Fibroblast of upper back skin (primary cell): Measurements from ENCODE around the gene TRAPPC14.

Experiments
- DNase-seq: peaks from one replicate; pipeline ENCODE4 v3.0.0-alpha.2; 2013

TRAPPC14 gene

DNA sequence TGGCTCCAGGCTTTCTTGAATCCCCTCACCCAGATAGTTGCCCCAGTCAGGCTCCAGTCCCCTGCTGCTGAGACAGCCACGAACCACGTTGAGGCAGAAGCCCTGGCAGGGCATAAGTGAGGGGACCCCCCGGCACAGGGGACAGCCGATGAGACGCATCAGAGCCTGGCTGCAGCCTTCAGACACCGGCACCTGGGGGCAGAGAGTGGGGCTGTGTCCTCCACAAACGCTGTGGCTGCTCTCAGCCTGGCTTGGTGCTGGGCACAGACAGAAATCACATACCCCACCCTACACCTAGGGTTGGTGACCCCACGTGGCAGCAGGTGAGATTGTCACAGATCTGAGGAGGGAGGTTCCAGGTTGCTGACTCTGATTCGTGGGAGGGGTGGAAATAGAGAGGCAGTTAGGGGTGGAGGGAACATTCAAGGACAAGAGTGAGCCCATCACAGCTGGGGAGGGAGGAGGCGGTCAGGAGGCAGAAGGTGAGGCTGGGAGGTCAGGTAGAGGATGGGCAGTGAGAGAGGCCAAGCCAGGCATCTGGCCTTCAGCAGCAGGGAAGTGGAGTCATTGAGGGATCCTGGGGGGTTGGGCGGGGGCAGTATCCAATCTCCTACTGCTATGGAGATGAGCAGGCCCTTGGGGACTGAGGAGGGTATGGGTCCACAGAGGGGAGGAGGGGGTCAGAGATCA is 15.4 kb upstream of the TRAPPC14 start:
- no peak for DNase-seq

DNA sequence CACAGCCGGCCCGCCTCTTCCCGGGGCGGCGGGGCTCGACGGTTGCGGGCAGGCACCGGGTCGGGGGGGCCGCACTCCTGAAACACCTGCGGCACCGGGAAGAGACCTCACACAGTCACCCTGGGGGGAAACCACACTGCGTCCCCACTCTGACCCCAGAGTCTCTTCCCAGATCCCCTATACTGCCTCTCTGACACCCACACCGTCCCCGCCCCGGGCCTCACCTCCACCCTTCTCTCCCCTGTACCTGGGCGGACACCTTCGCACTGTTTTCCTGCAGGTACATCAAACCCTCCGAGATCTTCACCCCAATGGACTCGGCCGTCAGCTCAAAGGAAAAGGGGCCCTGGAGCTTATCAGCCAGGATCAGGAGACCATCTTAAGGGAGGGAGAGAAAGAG is 13.3 kb upstream of the TRAPPC14 start:
- no peak for DNase-seq

DNA sequence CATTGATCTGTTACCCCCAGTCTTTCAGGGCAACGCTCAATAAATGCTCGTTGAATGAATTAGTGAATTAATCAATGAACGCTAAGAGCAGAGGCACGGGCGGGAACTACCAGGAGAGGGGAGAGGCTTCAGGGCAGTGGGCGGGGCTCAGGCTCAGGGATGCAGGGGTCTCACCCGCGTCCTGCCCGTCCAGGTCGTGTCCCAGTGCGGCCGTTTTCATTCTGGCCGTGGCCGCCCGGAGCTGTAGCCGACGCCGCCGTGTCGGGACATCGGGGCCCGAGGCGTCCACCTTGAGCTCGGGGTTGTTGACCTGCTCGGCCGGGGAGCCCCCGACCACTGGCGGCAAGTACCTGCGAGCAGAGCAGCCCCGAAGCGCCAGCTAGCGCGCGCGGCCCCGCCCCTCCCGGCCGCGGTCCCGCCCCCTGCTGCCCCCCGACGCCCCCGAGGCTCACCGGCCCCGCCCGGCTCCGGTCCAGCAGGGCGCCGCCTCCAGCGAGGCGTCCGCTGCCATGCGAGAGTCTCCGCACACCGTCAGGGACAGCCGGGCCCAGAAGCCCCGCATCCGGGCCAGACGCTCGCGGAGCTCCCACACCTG is 12.7 kb upstream of the TRAPPC14 start:
- no peak for DNase-seq

DNA sequence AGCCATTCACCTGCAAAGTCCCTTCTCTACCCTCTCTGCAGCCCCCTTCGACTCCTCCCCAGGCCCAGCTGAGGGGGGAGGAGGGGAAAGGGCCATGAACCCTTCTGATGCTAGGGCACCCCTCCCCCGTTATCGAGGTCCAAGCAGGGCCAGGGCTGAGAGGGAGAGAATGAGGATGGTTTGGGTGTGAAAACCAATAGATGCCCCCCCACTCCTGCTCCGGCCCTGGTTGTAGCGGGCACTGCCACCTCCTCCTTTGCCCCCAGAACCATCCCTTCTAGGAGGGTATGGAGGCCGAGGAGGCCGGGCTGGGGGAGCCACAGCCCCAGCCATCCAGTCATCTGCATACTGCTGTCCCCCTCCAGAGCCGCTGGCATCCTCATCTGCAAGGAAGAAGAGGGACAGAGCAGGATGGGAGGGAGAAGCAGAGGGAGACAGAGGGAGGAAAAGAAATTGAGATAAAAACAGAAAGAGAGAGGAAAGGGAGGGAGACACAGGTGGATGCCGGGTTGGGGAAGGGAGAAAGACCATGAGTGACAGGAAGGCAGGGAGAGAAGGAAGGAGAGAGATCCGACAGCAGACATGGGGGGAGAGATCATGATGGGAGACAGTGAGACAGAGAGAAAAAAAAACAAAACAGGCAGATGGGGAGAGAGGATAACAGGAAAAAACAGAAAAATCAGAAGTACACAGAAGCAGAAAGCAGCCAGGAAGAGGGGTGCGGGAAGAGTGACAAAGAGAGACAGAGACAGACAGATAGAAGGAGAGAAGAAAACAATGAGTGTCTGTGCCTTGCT is 11.8 kb upstream of the TRAPPC14 start:
- no peak for DNase-seq

DNA sequence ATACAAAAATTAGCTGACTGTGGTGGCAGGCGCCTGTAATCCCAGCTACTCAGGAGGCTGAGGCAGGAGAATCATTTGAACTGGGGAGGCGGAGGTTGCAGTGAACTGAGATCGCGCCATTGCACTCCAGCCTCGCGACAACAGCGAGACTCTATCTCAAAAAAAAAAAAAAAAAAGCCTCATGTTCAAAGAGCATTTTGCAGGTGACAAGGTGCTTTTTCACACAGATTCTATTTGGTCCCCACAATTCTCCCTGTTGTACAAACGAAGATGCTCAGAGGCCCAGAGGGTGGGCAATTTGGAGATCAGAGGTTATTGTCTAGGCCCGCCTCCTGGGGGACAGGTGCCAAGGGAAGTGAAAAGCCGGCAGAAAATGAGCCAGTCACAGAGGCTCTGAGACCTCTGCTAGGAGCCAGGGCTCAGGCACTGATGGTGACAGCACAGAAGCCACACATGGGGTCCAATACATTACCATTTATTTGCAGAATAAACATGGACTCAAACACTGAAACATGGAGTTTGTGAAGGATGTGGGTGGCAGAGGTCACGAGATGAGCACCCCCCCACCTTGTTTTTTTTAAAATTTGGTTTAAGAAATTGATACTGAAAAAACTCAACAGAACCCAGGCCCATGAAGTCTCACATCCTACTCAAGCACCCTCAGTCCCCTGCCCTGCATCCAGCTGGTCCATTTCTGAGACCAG is 10.8 kb upstream of the TRAPPC14 start:
- no peak for DNase-seq

DNA sequence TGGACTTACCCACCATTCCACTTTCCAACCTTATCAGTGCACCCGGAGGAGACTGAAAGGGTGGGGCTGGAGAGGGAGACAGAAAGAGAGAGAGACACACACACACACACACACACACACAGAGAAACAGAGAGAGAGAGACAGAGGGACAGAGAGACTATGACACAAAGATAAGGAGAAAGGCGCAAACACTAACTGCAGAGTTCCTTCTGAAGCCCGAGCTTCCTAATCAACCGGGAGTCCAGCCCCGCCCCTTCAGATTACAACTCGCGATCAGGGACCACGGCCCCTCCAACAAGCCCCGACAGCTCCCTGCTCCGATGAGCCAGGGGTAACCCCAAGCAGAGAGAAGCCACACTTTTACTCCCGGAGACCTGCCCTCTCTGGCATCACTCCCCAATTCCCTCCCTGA is 9.4 kb upstream of the TRAPPC14 start:
- no peak for DNase-seq

DNA sequence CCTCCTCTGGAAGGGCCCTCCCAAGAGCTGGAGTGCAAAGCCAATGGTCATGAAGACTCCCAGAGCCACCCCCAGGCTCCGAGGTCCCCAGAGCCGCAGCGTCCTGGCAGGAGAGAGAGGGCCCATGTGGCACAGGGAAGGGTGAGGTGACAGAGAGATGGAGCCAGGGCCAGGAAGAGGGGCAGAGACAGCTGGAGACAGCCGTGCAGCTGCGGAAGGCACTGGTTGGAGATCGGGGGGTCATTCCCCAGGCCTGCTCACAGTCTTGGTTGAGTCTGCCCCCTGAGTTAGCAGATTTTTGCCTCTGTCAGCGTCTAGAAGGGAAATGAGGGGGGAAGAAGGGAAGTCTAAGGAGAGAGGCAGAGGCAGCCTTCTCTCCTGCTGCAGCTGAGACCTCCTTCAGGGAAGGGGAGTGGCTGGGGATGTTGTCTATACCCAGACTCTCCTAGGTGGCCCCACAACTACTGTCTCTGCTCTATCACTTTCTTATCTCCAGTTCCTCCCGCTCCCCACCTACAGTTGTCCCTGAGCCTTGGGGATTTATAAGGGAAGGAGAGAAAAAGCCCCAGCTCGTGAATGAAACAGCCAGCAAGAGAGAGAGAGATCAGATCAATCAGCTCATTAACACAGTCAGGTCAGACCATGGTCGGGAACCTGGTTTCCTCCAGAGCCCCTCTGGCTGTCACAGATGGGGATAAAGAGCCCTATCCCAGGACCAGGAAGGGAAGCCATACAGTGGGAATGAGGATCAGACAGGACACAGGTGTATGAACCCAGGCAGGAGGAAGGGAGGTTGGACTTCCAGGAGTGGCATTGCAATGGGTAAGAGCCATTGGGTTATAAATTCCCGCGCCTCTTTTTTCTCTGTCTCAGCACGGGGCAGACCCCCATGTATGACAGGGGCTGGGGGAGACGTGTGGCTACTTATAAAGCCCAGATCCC is 8.7 kb upstream of the TRAPPC14 start:
- DNase-seq, result no peak

DNA sequence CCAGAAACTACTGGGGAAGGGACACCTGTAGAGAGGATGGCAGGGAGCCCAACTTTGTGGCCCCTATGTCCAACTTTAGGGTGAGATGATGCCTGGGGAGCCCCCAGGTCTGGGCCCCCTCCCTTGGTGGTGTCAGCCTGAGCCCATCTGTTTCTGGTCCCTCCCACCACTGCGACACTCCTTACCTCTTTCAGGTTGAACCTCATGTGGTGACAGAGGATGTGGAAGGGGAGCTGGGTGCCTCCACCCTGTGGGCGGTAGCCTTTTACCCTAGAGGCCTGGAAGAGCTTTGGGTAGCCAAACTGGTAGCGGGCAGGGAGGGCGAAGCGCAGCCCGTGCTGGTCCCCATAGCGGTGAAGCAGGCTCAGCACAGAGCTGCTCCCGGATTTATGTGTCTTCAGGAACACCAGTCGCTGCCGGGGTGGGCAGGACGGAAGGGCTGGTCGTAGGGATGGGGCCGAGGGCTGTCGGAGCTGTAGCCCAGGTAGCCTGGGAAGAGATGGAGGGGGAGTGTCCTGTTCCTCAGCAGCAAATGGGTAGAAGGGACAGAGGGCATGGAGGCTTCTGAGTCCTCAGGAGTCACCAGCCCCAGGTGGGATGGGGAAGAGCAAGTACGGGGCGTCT is 7.9 kb upstream of the TRAPPC14 start:
- DNase-seq, result no peak

DNA sequence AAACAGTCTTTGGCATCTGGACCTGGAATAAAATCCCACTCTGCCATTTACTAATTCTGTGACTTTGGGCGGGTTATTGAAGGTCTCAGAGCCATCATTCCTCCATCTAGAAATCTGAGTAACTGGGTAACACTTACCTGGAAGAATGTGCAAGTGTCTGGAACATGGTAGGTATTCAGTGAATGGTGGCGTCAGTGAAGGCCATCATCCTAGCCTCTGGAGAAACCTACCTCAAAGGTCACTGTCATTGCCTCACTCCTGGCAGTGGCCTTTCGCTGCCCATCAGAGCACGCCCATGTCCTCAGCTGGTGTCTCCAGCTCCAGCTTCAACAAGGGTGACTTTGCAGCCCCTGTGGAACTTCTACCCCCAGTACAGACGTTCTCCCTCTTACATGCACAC is 5.3 kb upstream of the TRAPPC14 start:
- DNase-seq, result no peak

DNA sequence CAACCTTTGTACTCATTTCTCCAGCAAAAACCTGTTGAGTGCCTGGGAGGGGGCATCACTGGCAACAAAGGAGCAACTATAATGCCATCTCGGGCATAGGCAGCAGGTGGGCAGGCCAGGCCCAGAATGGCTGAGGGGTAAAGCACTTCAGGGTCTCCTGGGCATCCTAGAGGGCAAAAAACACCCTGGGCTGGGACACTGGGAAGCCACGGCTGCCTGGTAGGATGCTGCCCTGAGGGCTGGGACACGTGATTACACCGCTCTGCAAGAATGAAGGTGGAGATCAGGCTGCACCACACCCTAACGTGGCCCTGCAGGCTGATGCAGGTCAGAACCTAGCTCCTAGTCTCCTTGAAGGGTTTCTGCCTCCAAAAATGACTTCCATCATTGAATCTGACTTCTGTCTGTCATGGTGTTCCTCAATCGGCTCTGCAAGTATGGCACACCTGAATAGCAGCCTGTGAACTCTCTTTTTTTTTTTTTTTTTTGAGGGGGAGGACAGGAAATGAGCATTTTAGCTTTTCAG is 4.5 kb upstream of the TRAPPC14 start:
- no peak for DNase-seq

DNA sequence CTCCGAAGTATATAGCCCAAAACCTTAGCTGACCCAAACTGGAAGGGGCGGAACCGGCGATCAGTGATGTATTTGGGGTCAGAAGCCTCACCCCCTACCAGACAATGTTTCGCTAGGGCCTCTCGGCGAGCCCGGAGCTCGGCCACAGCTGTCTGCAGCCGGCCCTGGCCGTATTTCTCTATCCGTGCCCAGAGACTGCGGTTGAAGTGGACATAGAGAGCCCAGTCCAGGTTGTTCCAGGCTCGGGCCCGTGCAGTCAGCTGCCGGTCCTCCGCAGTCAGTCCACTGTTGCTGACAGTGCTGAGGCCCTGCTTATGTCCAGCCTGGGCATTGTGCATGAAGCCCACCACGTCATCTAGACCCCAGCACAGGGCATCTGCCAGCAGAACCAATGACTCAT is 1.5 kb upstream of the TRAPPC14 start:
- DNase-seq, result no peak

DNA sequence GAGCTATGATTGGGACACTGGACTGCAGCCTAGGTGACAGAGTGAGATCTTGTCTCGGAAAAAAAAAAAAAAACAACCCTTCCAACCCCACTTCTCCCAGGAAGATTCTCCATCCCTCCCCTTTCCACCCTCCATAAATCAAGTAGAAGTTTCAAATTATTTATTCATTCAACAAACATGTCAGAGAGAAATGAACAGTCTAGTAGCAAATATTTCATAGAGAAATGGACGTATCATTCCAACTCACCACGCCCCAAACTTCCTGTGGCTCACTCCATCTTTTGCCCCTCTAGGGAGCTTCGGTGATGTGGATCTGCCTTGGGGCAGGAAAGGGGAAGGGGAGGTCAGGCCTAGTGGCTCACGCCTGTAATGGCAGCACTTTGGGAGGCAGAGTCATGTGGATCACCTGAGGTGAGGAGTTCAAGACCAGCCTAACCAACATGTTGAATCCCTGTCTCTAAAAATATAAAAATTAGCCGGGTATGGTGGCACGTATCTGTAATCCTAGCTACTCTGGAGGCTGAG is 638 bp upstream of the TRAPPC14 start:
- peak; percentile 14 for DNase-seq

DNA sequence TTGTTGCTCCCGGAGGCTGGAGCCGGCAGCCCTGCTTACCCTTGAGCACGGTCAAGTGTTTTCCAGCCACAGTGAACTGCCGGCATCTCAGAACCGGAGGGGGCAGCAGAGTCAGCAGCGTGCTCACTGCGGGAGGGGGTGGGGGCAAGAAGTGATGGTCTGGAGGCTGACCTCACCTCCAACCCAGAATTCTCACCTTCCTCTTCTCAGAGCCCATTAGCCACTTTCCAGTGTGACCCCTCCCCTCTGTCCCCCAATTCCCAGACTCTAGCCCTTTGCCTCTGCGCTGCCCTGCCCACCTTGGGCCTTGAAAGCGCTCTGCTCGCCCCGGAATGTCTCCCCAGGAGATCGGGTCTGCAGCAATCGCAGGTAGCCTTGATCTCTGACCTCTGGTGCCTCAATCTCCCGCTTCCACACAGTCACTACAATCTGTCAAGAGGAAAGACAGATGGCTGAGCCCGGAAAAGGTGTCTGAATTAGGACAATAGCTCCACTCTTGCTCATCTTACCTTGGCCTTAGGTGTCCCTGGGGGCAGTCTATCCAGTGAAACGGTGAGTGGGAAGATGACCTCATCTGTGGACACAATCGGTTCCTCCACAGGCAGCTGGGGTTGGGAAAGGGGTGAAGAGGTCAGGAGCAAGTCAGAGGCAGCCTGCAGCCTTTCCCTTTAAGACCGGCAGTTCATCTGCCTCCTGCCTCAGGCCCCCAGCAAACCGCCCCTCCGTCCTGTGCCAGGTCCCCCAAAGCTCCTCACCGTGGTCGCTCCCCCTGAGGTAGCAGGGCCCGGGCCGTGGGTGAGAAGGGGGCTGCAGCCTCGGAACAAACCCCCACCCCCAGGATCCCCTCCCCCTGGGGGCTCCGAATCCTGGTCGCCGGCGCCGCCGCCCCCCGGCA is 942 bp downstream of the TRAPPC14 start:
- DNase-seq, result no peak

DNA sequence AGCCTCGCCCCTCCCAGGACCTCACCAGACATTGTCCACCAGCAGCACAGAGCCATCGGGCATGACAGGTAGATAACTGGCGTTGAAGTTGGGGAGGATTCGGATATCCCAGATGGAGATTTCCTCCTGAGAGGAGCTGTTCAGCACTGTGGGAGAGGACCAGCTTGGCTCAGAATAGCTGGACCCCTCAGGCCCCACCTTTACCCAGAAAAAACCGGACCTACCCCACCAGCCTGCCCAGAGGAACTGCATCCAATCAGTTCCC is 1.5 kb downstream of the TRAPPC14 start:
- no peak for DNase-seq

DNA sequence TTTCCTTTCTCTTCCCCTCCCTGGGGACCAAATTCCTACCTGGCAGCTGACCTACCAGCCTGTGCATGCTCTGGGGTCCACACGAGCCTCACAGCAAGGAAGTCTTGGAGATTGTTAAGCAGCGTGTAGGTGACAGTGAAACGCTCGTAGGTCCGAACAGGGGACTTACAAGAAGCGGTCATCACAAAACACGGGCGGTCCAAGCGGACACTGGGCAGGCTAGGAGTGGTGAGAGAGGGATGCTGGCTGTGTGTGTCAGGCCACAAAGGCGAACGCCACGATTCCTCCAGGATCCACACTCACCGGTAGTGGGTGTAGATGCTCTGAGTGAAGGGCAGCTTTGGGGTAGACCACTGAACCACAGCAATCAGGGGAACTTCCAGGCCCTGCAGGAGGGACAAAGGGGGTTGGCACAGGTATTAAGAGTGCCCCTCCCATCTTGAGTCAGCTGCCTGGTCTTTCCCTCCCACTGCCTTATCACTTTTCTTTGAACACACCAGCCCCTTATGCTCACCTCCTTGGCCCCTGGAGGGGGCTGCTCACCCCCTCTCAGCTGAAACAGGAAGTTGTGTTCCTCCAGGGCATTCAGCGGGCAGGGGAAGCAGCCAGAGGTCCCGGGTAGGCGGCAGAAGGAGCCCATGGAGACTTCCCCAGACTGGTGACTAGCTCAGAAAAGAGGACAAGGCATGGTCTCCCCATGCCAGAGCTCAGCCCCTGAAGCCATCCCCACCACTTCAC is 2.0 kb downstream of the TRAPPC14 start:
- no peak for DNase-seq

DNA sequence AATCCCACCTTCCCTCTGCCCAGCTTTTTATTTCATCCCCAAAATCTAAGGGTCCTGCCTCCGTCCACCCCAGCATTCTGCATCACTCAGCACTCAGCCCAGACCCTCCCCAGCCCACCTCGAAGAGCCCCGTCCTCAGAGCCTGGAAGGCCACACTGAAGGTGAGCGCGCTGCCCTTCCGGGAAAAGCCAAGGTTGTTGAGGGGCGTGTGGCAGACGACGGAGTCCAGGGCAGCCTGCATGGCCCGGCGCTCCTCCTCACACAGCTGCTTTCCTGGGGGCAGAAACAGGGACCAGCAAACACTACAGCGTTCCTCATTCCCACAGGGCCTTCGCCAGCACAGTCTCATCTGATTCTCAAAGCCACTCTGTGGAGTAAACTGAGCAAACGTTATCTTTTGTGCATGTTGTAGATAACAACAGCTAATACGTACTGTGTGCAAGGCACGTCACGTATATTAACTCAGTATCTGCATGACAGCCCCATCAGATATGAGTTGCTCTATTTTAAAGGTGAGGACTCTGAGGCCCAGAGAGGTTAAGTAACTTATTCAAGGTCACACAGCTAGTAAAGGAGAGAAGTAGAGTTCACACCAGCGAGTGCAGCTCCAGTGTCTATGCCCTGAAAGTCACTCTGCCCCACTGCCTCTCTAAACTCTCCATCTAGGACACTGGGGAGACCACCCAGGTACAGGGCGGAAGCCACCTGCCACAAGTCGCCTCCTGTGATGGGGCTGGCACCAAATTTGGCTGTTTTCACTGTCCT is 2.8 kb downstream of the TRAPPC14 start:
- DNase-seq, result no peak

DNA sequence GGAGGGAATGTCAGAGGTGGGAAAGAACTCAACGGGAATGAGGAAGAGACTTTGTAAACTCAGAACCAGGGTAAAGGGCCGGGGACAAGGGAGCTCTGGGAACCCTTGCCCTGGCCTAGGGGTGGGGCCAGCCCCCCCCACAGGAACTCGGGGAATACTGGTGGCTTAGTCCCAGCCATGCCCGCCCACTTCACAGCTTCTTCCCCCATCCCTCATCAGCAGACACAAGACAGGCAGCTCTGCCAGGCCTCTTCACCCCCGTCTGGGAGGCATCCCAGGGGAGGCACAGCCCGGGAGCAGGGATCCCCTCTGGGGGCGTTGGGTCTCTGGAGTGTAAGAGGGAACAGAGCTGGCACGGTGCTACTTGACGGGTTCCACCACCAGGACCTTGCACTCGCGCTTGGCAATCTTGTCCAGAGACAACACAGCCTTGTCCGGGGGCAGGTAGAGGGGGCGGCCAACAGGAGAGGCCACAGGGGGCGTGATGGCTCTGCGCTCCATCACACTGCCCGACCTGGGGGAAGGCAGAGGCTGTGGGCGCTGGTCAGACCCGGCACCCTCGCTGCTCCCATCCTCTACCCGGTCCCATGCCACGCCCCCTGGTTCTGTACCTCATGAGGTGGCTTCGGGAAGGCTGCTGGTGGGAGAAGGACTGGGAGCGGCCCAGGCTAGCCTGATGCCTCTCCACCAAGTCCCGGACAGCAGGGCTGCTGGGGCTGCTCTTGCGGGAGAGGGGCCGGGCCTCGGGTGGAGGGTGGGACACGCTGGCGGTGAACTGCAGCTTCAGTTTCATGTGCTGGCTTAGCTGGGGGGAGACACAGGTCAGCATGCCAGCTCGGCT is 3.7 kb downstream of the TRAPPC14 start:
- no peak for DNase-seq
